HG03064 (cell line): ENCODE results near the gene C5orf52.
A peak's percentile ranks its signal among the peaks of the same experiment; 100 is the strongest.

Source experiments
- ATAC-seq: cut with Tn5 transposase; IDR thresholded peaks from one replicate; pipeline ENCODE4 v1.9.1; 2021; ENCODE audit warnings: low read depth; ENCODE audit not compliant: unreplicated experiment

The C5orf52 gene

DNA sequence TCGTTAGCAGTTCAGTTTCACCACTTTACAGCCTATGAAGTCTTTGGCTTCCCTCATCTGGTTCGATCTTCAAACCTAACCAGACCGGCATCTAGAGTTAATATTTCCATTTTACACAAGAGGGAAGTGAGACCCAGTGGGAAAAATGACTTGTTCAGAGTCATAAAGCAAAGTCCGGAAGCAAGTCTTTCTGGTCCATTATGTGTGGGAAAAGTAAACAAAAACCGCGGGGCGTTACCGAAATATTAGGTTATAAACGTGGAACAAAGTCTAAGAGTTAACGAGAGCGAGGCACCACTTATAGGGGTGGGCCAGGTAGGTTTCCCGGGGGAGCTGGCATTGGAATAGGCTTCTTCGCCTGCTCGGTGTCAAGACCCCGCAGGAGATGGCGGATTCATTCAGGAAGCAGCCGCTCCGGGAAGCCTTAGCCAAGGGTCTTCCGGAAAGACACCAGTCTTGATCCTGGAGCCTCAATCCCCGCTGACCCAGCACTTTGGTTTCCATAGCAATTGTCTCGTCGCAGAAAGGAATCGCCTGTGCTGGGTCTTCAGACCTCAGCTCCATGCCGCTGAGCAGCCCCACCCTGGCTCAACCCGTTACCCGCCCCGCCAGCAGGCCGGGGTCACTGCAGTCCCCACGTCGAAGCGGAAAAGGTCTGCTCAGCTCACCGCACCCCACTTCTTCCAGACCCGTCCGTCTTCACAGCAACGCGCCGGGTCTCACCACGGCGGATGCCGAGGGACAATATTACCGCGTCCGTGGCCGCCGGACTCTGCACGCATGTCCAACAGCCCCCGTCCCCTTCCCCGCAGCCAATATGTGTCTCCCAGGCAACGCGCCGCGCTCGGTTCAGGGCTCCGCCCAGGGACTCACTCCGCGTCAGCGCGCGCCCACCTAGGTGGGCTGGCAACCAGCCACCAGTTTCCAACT lies at the start of gene C5orf52:
Gene C5orf52, plus strand, starts transcription at position 872 of the 930 bp plus-strand sequence. CDS start 82 bp downstream, outside the sequence.
- no peak for ATAC-seq

DNA sequence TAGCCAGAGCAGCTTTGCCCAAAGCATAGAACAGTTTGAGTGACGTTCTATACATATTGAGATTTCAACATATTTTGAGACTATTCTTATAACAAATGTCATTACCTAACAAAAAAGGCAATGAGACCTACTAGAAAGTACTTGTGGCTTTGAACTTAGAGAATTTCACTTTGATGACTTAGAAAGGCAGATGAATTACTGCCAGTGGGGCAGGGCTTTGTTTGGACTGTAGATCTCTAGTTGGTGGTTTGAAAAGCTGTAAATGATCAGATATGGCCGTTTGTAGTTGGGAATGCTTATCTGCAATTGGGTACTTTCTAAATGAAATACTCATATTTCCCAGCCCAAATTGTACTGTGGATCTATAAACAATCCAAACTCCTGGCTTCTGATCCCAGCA lies 47.2 kb upstream of the C5orf52 start:
- no peak for ATAC-seq

- ATAC-seq = no peak
These were observed 44.5 kb upstream of the C5orf52 start for GRCh38 chr5:157626831-157627230.

GRCh38 chr5:157630341-157630740 lies 41.0 kb upstream of the C5orf52 start:
- ATAC-seq = no peak

DNA sequence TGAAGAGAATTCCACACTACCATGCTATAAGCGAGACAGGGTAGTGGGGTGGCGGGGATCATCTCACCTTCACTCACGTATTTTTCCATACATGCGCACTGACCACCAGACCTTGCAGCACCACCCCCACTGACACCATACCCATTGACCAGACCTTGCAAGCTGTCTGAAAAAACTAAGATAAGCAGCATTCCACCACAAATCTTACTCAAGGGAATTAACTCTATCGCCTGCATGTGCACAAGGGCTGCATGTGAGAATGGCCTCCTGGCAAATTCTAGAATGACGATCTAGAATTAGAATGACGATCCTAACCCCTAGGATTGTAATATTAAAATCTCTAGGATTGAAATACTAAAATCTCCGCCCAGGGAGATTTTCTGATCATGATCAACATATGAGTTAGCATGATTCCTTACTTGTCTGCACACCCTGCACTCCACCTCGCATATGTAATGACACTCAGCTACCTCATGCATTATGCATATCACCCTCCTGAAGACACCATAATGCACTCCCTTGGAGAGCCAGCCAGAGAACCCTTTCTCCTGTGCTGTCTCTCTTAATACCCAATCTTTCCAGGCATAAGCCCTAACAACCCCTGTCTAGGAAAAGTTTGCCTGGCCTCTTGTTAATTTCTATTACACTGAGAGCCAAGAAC lies 30.8 kb upstream of the C5orf52 start:
- ATAC-seq = no peak

DNA sequence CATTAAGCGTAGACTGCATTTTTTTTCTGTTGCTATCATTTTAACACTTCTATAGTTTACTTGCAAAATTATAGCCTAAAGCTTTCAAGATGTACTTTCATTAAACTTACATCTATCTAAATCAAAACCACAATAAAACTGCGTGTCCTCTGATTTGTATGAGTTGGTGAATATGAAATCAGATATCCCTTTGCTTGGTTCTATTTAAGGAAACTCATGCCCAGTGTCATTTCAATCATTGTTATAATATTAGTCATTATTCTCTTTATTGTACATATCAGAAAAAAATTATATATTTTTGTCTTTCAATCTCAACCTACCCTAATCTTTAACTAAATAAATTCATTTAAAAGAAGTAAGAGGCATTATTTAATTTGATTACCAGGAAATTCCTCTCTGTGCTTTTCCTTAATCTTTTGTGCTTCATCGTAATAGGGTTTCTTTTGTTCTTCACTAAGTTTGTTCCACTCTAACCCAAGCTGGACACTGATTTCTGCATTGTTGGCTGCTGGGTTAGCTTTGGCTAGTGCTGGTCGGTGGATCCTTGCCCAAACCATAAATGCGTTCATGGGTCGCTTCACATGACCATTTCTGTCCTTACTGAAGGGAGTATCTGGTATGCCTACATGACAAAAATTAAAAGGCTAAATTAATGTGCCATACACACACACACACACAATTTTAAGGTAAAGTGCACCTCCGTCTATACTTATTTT lies 22.9 kb upstream of the C5orf52 start:
- no peak for ATAC-seq

DNA sequence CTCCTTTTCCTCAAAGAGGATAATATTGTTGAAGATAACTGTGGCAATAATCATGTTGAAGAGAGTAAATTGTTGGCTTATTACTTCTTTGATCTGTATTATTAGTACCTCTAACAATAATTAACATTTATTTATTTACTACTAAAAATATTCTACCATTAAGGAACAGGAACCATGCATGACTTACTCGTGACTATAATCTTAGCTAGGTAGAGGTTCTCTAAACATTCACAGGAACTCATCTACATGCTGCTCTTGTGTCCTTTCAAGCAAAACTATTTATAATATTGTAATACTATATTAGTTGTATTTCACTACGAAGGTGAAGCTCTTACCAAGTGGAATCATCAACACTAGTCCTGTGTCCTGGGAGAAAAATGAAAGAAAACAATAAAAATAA lies 22.2 kb upstream of the C5orf52 start:
- ATAC-seq = no peak

DNA sequence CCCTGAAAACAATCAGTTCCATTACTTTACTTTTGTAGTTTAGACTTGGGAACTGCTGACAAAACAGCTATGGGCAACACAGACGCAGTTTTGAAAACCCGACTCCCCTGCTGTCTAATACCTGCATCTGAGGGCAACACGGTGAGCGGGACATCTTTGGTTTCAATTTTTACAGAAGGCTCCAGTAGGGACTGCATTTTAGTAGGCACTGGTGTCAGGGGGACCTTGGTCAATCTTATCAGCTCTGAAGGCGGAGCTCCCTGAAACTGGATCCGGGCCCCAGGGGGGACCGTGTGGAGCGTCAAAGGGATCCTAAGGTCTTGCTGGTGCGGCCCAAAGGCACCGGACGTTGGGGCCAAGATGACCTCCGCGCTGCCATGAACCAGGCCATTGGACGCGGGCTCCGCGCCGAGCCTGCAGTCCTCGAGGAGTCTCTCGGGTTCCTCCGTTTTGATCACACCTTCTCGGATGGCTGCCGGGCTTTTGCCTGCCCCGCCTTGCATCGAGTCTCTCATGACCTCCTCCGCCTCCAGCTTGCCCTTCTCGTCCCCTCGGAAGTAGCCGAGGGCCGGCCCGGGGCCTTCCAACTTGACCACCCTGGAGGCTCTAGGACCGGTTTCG lies 20.2 kb upstream of the C5orf52 start:
- no peak for ATAC-seq

DNA sequence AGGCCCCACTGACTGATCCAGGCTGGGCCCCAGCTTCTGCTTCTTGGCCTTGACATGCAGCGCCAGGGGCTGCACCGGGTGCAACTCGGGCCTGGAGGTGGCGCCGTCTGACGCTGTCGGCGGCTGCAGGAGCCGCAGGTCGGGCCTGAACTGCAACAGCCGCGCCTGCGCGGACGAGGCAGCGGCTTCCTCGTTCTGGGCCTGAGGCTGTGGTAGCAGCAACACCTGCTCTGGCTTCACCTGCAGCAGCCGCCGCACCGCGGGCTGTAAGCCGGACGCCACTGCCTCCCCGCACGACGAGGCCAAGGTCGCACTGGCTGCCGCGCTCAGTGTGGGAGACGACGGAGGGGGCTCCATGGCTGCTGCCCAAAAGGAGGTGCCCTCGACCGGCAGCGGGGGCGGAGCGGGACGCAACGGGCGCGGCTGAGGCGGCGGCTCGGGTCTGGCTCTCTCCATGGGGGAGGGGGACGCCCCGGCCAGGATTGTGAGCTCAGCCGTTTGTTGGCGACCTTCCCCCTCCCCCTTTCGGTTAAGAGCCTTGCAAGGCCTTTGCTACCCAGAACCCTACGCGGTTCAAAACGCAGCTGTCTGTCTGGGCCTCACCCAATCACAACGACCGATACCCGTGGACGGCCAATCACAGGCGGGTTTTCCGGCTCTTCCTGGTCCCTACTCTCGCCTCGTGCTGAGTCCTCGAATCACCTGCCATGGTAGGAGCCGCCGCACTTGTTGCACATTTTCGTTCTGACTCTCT lies 19.5 kb upstream of the C5orf52 start:
- peak; percentile 86 for ATAC-seq

GRCh38 chr5:157652377-157652692 lies 19.0 kb upstream of the C5orf52 start, which contains the start of gene SOX30:
SOX30 (minus strand) TSS chr5:157652438; CDS start chr5:157652078, 360 bp downstream.
- ATAC-seq = no peak

GRCh38 chr5:157657516-157657915 lies 13.8 kb upstream of the C5orf52 start:
- ATAC-seq = no peak

DNA sequence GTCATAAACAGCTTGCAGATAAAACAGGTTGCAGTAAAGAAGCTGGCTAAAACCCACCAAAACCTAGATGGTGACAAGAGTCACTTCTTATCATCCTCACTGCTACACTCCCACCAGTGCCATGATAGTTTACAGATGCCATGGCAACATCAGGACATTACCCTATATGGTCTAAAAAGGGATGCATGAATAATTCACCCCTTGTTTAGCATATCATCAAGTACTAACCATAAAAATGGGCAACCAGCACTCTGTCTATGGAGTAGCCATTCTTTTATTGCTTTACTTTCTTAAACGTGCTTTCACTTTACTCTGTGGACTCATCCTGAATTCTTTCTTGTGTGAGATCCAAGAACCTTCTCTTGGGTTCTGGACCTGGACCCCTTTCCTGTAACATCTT lies 12.4 kb upstream of the C5orf52 start:
- no peak for ATAC-seq

DNA sequence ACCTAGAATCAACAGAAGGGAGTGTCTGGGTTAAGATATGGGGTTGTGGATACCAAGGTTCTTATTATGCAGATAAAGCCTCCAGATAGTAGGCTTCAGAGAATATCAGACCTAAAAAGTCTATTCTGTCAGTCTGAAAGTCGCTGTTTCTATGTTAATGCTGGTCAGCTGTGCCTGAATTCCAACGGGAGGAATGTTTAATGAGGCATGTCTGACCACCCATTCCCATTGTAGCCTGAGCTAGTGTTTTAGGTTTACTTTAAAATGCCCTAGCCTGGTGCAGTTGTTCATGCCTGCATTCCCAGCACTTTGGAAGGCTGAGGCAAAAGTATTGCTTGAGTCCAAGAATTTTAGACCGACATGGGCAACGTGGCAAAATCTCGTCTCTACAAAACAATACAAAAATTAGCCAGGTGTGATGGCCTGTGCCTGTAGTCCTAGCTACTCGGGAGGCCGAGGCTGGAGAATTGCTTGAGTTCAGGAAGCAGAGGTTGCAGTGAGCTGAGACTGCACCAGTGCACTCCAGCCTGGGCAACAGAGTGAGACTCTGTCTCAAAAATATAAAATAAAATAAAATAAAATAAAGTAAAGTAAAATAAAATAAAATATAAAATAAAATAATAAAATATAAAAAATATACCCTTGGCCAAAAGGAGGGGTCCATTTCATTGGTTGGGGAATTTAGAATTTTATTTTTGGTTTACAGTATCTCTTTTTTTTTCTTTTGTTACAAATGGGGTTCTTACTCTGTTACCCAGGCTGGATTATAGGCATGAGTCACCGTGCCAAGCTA lies 11.3 kb upstream of the C5orf52 start:
- ATAC-seq = no peak

GRCh38 chr5:157665467-157666070 lies 5.8 kb upstream of the C5orf52 start:
- no peak for ATAC-seq

GRCh38 chr5:157668356-157668755 lies 3.0 kb upstream of the C5orf52 start:
- no peak for ATAC-seq

GRCh38 chr5:157669701-157670097 lies 1.6 kb upstream of the C5orf52 start:
- ATAC-seq = no peak

GRCh38 chr5:157671592-157672330 lies 428 bp downstream of the C5orf52 start:
- no peak for ATAC-seq

- no peak for ATAC-seq
These were observed 1.6 kb downstream of the C5orf52 start for GRCh38 chr5:157672976-157673375.
